Upper lobe of left lung (tissue), 4 donors: Measurements from ENCODE around the gene DNAJC3.

Experiments used
- CTCF ChIP-seq, 6 experiments: fragments of 450-650 bp in 4 of 6; fragments of 200-600 bp in 2 of 6; sonication (generic) in 2 of 6; IDR thresholded peaks; one replicate each; pipeline ENCODE4 v1.5.1; 2016 to 2019; ENCODE audit warnings: antibody characterized with exemption in 6 of 6
- POLR2A ChIP-seq, 4 donors: fragments of 450-650 bp; IDR thresholded peaks; one replicate each; pipeline ENCODE4 v1.5.1; 2016 to 2017; ENCODE audit warnings: antibody characterized with exemption in 4 of 4, mild to moderate bottlenecking in 2 of 4
- POLR2AphosphoS5 ChIP-seq, 2 donors: sonication (generic); formaldehyde crosslinking; IDR thresholded peaks; one replicate each; pipeline ENCODE4 v1.5.1; 2017; ENCODE audit warnings: antibody characterized with exemption in 2 of 2

- TF ChIP-seq POLR2A (IDR thresholded peaks at IDR 0.05) (no peak), CTCF (IDR thresholded peaks at IDR 0.05) (no peak), POLR2AphosphoS5 (IDR thresholded peaks at IDR 0.05) (no peak)
Observed at GRCh38 chr13:95801825-95802224, 124.9 kb downstream of the DNAJC3 start.
